ENCODE results near the gene APEX2. TPM values are rescaled to one million over a fixed set of nuclear protein-coding genes. Genes with fewer than 3 reads are reported as not detected.

The APEX2 gene
- total and polyA plus RNA-seq, 2 of the 4 experiments (the other 2 are of a cell fraction): 3.4 to 16.5 TPM

- dilution Hi-C loops (cut with HindIII; ENCODE audit: low sequenced_read_pairs, unreplicated experiment) (no loop called here), intact Hi-C loops (cut with micrococcal nuclease) (no loop called here), in situ Hi-C loops (cut with MboI; ENCODE audit: low sequenced_read_pairs) (no loop called here)
- Histone ChIP-seq H3K14ac (replicated peaks; ENCODE audit: low read depth, low read length) (no peak overlapping the region), H3K4me3 (ENCODE audit: insufficient read depth, low read depth, low read length) (no peak overlapping the region), H2BK5ac (ENCODE audit: low read depth, low read length, poor library complexity, severe bottlenecking) (no peak overlapping the region), H4K91ac (ENCODE audit: insufficient read depth, low read depth, low read length) (no peak overlapping the region), H3K27ac (ENCODE audit: insufficient read depth, low read length) (no peak overlapping the region), H4K8ac (ENCODE audit: low read depth in 2 of 2, low read length in 2 of 2) (no peak overlapping the region), H3K18ac (ENCODE audit: low read depth, low read length) (no peak overlapping the region), H3K4me1 (ENCODE audit: control insufficient read depth, insufficient read depth, low read length) (no peaks in the 10 kb centered on the region), H3K79me1 (ENCODE audit: low read depth in 1 of 2, low read length in 2 of 2) (no peaks in the 10 kb centered on the region), H2BK20ac (ENCODE audit: low read depth, low read length) (no peak overlapping the region), H3K9ac (ENCODE audit: low read depth, low read length) (no peak overlapping the region), H3K4me2 (ENCODE audit: low read depth, low read length) (no peak overlapping the region), H3K9me3 (ENCODE audit: control insufficient read depth, insufficient read depth, low read length) (no peaks in the 10 kb centered on the region), H3K36me3 (ENCODE audit: control insufficient read depth, insufficient read depth, low read length) (no peaks in the 10 kb centered on the region), H4K20me1 (ENCODE audit: insufficient read depth, low read length) (no peaks in the 10 kb centered on the region), H3K56ac (ENCODE audit: extremely low read depth, insufficient read depth, low read length) (no peak overlapping the region), H3K27me3 (ENCODE audit: control insufficient read depth, insufficient read depth, low read length) (peaks cover 10% of the 10 kb centered on the region), H4K5ac (ENCODE audit: low read depth, low read length) (no peak overlapping the region), H2AK5ac (ENCODE audit: low read depth, low read length) (no peak overlapping the region), H2AK9ac (replicated peaks; ENCODE audit: low read depth, low read length, poor library complexity) (no peak overlapping the region), H2BK15ac (ENCODE audit: low read depth, low read length) (no peak overlapping the region), H2BK120ac (ENCODE audit: low read depth, low read length) (no peak overlapping the region), H2AFZ (replicated peaks; ENCODE audit: low read length, poor library complexity) (no peak overlapping the region), H3K4ac (ENCODE audit: low read depth, low read length) (no peak overlapping the region), H3K23ac (ENCODE audit: low read depth, low read length) (no peak overlapping the region), H3K9me1 (ENCODE audit: insufficient read depth, low read length) (no peaks in the 10 kb centered on the region)
- DNase-seq (no peak), ATAC-seq (ENCODE audit: low read depth) (no peak)
- CTCF ChIA-PET: no interaction called here
- 20% methylated on average over 1 of the region's 2 CpGs; no CpG with 5 or more reads in 1 of the 2 experiments for WGBS, 2 experiments (ENCODE audit: extremely low coverage in 2 of 2, insufficient read length in 1 of 2)
- TF ChIP-seq USF2 (IDR thresholded peaks at IDR 0.05; ENCODE audit: low read depth, low read length) (no peak), FOS (IDR thresholded peaks at IDR 0.05; ENCODE audit: low read depth, low read length) (no peak), RAD21 (IDR thresholded peaks at IDR 0.05; ENCODE audit: low read length) (no peak), MAFK (IDR thresholded peaks at IDR 0.05; ENCODE audit: low read depth, low read length) (no peak), SMC3 (IDR thresholded peaks at IDR 0.05; ENCODE audit: low read depth, low read length) (no peak), MXI1 (IDR thresholded peaks at IDR 0.05; ENCODE audit: borderline replicate concordance, low read depth, low read length) (no peak)
- POLR2A ChIA-PET (ENCODE audit: unreplicated experiment): no interaction called here
- no TSS peak for BruUV-seq (replicated peaks)
Measured at GRCh38 chrX:55026840-55027239, 26.7 kb downstream of the APEX2 start.
